ENCODE measurements around the gene NUAK2. TPM values are rescaled to one million over a fixed set of nuclear protein-coding genes. Genes with fewer than 3 reads are reported as not detected.

Gene NUAK2
- total and polyA plus RNA-seq, 2 of the 8 experiments (the other 6 are each of a cell fraction or from before 2014, with no cell fraction given), result 9.4 to 12.9 TPM

- TF ChIP-seq TEAD4 (IDR thresholded peaks at IDR 0.05; ENCODE audit: low read depth, low read length) (peak; percentile 16; the same call in 1 of the 2 replicates), GABPA (IDR thresholded peaks at IDR 0.05; ENCODE audit: borderline replicate concordance, insufficient read depth, low read length) (peak; percentile 52; the same call in 1 of the 2 replicates), CREB1 (IDR thresholded peaks at IDR 0.05) (no peak), RAD21 (IDR thresholded peaks at IDR 0.05 in 1 of 2, conservative IDR thresholded peaks at IDR 0.05 in 1 of 2; ENCODE audit: low read depth in 2 of 2, low read length in 2 of 2) (peak; percentile 93 to 99), POU5F1 (IDR thresholded peaks at IDR 0.05; ENCODE audit: low read depth, low read length) (no peak), TAF7 (optimal IDR thresholded peaks at IDR 0.05; ENCODE audit: borderline replicate concordance, low read depth, low read length) (peak; percentile 19), YY1 (IDR thresholded peaks at IDR 0.05; ENCODE audit: low read depth, low read length) (0 out of 2 replicates have a peak, but pooled peaks have one; percentile 24), PHF8 (conservative IDR thresholded peaks at IDR 0.05; ENCODE audit: low read depth, low read length) (no peak)
- TF ChIP-seq, protein P1, sequence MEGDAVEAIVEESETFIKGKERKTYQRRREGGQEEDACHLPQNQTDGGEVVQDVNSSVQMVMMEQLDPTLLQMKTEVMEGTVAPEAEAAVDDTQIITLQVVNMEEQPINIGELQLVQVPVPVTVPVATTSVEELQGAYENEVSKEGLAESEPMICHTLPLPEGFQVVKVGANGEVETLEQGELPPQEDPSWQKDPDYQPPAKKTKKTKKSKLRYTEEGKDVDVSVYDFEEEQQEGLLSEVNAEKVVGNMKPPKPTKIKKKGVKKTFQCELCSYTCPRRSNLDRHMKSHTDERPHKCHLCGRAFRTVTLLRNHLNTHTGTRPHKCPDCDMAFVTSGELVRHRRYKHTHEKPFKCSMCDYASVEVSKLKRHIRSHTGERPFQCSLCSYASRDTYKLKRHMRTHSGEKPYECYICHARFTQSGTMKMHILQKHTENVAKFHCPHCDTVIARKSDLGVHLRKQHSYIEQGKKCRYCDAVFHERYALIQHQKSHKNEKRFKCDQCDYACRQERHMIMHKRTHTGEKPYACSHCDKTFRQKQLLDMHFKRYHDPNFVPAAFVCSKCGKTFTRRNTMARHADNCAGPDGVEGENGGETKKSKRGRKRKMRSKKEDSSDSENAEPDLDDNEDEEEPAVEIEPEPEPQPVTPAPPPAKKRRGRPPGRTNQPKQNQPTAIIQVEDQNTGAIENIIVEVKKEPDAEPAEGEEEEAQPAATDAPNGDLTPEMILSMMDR (IDR thresholded peaks at IDR 0.05; ENCODE audit: control extremely low read depth in 1 of 3, insufficient read depth in 1 of 3, low read depth in 1 of 3, low read length in 3 of 3), result peak; percentile 49 to 97 (median 83)
Observed at GRCh38 chr1:205325334-205325884, 3.9 kb upstream of the NUAK2 start (continued).
